GM10847 (cell line): ENCODE results near the gene QPCT.

ENCODE experiments used
- POLR2A ChIP-seq: IDR thresholded peaks from 2 replicates; pipeline ENCODE4 v1.6.1; 2011; ENCODE audit not compliant: insufficient read length; ENCODE audit errors: extremely low read depth

Gene QPCT

DNA sequence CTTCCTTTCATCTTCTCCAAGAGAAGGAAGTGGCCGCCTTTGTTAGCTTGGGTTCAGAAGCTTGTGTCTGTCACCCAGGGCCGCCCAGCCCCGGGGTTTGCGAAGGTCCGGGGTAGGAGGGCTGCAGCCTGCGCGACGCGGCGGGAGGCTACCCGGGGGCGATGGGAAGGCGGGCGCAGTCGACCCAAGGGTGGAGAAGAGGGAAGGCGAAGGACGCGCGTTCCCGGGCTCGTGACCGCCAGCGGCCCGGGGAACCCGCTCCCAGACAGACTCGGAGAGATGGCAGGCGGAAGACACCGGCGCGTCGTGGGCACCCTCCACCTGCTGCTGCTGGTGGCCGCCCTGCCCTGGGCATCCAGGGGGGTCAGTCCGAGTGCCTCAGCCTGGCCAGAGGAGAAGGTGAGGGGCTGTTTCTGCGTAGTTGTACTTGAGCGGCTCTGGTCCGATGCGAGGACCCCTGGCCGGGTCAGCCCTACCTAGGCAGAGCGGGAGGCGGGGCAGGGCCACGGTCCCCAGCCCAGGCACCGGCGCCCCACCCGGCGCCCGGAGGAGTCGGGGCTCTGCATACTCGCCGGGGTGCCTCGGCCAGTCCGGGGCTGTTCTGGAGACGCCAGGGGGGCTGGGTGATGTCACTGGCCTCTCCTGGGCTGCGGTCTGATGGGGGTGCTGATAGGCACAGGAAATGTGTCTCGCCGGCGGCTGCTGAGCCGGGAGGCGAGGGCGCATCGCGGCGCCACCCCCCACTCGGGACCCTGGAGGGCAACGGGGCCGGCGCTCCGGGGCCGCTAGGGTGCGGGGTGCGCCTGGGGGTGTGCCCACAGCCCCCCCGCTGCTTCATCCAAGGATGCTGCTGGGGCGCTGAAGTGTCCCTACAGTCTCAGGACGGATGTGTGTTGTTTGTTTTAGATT, at the start of gene QPCT:
QPCT (plus strand) TSS at position 178 of the 909 bp plus-strand sequence; CDS start at position 280, 102 bp downstream.
- TF ChIP-seq POLR2A, result no peak

DNA sequence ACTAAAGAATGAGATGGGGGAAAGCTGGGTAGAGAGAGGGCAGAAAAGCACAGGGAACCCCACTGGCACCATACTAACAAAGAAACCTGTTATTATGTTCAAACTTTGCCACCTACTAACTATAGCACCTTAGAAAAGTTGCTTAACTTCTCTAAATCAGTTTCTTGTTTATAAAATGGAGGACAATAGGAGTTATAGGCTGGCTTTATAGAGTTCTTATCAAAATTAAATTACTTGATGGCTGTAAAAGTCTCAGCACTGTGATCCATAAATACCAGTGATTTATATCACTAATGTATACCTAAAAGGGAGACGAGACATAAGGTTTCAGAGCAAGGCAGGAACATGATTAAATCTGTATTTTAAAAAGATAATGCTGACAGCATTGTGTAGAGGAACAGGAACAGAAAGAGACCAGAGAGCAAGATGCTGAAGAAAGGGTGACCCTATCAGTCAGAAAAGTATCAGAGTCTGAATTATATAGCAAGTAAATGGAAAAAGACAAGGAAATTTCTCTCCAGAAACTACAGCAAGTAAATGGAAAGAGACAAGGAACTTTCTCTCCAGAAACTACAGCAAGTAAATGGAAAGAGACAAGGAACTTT, 48.9 kb upstream of the QPCT start:
- no peak for TF ChIP-seq POLR2A

DNA sequence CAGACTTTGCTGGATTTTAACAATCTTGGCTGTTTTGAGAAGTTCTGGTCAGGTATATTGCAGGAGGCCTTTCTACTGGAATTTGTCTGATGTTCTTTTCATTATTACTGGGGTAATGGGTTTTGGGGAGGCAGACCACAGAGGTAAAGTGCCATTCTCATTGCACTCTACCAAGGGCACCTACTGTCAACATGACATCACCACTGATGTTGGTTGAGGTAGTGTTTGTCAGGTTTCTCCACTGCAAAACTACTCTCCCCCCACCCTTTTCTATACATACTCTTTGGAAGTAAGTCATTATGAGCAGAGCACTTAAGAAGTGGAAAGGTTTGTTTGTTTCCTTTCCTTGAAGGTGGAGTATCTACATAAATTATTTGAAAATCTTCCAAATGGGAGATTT, 46.8 kb upstream of the QPCT start:
- no peak for TF ChIP-seq POLR2A

GRCh38 chr2:37300146-37300545, 44.3 kb upstream of the QPCT start:
- TF ChIP-seq POLR2A, result no peak

DNA sequence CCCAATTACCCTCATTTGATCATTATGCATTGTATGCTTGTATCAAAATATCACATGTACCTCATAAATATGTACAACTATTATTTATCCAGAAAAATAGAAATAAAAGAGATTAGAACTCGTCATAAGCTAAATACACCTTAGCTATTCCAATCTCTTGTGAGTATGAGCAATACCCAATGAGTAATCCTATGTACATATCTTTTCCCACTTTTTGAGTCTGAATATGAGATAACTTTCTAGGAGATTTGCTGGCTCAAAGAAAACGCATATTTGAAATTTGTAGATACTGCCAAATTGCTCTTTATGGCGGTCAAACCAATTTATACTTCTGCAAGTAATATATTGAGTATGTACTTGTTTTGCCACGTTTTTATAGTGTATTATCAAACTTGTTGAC, 43.9 kb upstream of the QPCT start:
- TF ChIP-seq POLR2A, result no peak

DNA sequence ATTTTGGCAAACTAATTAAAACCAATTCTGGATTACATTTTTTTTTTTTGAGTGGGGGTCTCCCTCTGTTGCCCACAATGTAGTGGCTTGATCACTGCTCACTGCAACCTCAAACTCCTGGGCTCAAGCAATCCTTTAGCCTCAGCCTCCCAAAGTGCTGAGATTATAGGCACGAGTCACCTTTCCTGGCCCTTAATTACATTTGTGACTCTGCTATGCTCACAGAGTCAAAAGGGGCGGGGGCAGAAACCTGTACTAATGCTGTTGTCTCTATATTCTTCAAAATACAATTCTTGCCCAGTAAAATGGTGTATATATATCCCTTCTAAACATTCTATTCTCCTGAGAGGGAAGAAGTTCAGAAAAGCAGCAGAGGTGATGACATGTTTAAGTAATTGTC, 43.0 kb upstream of the QPCT start:
- no peak for TF ChIP-seq POLR2A

DNA sequence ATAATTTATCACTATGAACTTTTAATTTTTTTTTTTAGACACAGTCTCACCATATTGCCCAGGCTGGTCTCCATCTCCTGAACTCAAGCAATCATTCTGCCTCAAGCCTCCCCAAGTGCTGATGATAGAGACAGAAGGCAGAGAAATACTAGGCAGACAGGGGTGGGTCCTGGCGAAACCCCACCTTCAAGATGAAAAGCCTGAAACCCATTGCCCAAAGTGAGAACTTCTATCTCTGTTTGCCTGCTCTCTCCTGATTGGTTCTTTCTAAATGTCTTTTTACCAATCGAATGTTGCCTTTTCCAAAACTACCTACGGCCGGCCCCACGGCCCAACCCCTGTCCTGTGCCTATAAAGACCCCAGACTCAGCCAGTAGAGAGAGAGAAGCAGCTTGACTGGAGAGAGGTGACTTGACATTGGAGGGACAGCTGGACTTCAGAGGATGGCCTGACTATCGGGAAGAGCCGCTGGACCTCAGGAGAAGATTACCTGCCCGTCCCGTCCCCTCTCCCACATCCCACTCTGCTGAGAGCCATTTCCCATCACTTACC, 41.7 kb upstream of the QPCT start:
- TF ChIP-seq POLR2A, result no peak

- no peak for TF ChIP-seq POLR2A
Observed at GRCh38 chr2:37306024-37306423, 38.4 kb upstream of the QPCT start.

DNA sequence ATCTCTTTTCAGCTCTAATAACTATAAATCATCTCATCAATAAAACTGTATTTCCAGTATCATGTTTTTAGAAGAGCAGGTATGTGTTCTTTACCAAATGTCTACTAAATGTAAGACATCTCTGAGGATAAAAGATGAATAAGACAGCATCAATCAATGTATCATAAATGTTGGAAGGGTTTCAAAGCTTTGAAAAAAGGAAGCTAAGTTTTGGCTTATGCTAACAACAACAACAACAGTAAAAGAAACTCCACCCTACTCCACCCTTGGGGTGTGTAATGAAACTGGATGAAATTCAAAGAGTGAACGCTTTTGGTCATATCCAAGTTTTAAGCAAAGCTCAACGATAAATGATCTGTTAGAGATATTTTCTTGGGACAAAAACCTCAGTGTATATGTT, 36.9 kb upstream of the QPCT start:
- no peak for TF ChIP-seq POLR2A

DNA sequence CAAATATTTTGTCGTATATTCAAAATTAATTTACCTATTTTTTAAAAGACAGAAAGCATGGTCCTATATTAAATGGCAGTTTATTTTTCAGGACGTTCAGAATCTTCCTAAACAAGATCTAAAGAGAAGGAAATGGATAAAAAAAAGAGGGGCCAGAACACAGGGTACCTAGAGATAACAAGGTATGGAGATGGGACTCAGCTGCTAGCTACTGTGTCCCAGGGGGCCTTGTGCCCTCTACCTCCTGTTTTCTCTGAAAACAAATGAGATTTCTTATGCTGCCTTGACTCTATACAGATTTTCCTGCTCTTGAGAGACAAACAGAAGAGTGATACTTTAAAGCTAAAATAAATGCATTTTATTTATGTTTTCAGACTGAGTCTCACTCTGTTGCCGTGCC, 29.1 kb upstream of the QPCT start:
- TF ChIP-seq POLR2A, result no peak

DNA sequence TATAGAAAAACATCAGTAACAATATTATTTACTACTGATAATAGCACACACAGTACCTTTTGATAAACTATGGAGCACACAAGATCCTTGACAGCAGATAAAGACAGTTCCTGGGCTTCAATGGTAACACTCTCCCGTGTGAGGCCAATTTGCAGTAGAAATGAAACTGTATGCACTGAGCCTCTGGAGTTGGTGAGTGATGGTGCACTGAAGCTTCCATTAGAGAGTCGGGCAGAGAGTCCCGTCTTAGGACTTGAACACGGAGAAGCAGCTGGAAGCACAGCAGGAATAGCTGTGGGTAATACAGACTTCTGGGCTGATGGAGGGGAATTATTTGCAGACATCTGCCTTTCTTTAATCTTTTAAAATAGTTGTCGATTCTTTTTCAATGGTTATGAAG, 28.2 kb upstream of the QPCT start:
- TF ChIP-seq POLR2A, result no peak

DNA sequence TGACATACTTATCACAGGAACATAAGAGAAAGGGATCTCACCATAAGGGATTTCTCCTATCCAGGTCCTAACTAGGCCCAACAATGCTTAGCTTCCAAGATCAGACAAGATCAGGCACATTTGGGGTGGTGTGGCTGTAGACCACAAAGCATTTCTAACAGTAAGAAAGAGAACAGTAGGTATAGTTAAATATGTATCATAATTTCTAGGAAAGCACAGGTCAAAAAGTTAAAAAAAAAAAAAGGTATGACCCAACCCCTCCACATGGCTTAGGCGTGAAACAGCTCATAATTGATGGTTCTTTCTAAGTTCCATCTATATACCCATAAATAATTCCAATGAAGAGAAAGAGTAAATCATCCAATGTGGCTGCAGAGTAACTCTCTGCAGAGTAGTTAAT, 26.7 kb upstream of the QPCT start:
- no peak for TF ChIP-seq POLR2A

- TF ChIP-seq POLR2A, result no peak
Observed at GRCh38 chr2:37318401-37318800, 26.0 kb upstream of the QPCT start.

DNA sequence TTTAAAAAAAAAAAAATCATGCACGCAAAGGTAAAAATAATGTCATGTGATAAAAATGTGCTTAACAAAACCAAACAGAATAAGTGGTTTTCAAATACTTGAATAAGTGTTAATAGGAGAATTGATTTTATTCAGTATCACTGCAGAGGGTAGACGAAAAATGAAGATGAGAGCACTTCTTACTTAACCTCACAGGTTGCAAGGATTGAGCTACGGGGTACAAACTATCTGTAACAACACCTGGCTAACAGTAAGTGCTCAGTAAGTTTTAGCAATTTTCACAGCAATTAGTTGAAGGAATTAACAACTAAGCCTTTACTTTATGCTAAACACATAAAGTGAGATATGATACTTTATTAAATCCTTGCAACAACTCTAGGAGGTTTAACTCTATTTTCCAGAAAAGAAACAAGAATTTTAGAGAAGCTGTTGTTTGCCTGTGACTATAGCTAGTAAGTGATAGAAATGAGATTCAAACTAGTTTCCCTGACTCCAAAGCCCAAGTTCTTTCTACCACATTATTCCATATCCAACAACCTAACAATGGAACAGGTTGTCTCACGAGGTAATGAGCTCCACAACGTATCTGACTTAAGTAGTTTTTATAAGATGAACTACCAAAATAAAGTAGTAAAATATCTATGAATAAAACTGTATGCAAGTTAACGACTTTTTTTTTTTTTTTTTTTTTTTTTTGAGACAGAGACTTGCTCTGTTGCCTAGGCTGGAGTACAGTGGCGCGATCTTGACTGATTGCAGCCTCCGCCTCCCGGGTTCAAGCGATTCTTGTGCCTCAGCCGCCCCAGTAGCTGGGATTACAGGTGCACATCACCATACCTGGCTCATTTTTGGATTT, 24.4 kb upstream of the QPCT start:
- TF ChIP-seq POLR2A, result no peak

GRCh38 chr2:37321029-37321682, 23.3 kb upstream of the QPCT start:
- TF ChIP-seq POLR2A, result no peak

GRCh38 chr2:37322368-37322767, 22.1 kb upstream of the QPCT start:
- no peak for TF ChIP-seq POLR2A
